ENCODE results near the gene DIAPH1.
A peak's percentile ranks its signal among the peaks of the same experiment; 100 is the strongest.

The DIAPH1 gene

GRCh38 chr5:141512911-141513626 is 105.7 kb downstream of the DIAPH1 start:
- Histone ChIP-seq H3K4me3 (ENCODE audit: low read length) (peak overlapping the region; percentile 9), H3K4me1 (ENCODE audit: control insufficient read depth, insufficient read depth, low read length) (peaks cover 22% of the 10 kb centered on the region), H3K36me3 (ENCODE audit: control insufficient read depth, insufficient read depth, low read length) (no peaks in the 10 kb centered on the region), H3K27me3 (ENCODE audit: control insufficient read depth, insufficient read depth, low read length) (no peaks in the 10 kb centered on the region), H3K9me3 (ENCODE audit: control insufficient read depth, low read length) (no peaks in the 10 kb centered on the region), H3K9ac (ENCODE audit: low read length) (peak overlapping the region; percentile 31)

- no peak overlapping the region for H3K4me3 ChIP-seq (ENCODE audit: low read length)
- peaks cover 22% of the 10 kb centered on the region for H3K4me1 ChIP-seq (ENCODE audit: control insufficient read depth, insufficient read depth, low read length)
- no peaks in the 10 kb centered on the region for H3K36me3 ChIP-seq (ENCODE audit: control insufficient read depth, insufficient read depth, low read length)
- no peaks in the 10 kb centered on the region for H3K27me3 ChIP-seq (ENCODE audit: control insufficient read depth, insufficient read depth, low read length)
- no peaks in the 10 kb centered on the region for H3K9me3 ChIP-seq (ENCODE audit: control insufficient read depth, low read length)
- H3K9ac ChIP-seq (ENCODE audit: low read length): peak overlapping the region; percentile 38
Measured at GRCh38 chr5:141512390-141512910, 106.3 kb downstream of the DIAPH1 start.

- Histone ChIP-seq H3K4me1 (ENCODE audit: control insufficient read depth, insufficient read depth, low read length) (peaks cover 22% of the 10 kb centered on the region), H3K4me3 (ENCODE audit: low read length) (no peak overlapping the region), H3K9ac (ENCODE audit: low read length) (peak overlapping the region; percentile 38), H3K9me3 (ENCODE audit: control insufficient read depth, low read length) (no peaks in the 10 kb centered on the region), H3K36me3 (ENCODE audit: control insufficient read depth, insufficient read depth, low read length) (no peaks in the 10 kb centered on the region), H3K27me3 (ENCODE audit: control insufficient read depth, insufficient read depth, low read length) (no peaks in the 10 kb centered on the region)
Measured at GRCh38 chr5:141511771-141512325, 107.0 kb downstream of the DIAPH1 start.

GRCh38 chr5:141510850-141511601 is 107.8 kb downstream of the DIAPH1 start:
- H3K36me3 ChIP-seq (ENCODE audit: control insufficient read depth, insufficient read depth, low read length): no peaks in the 10 kb centered on the region
- no peaks in the 10 kb centered on the region for H3K9me3 ChIP-seq (ENCODE audit: control insufficient read depth, low read length)
- no peak overlapping the region for H3K9ac ChIP-seq (ENCODE audit: low read length)
- no peak overlapping the region for H3K4me3 ChIP-seq (ENCODE audit: low read length)
- peaks cover 22% of the 10 kb centered on the region for H3K4me1 ChIP-seq (ENCODE audit: control insufficient read depth, insufficient read depth, low read length)
- no peaks in the 10 kb centered on the region for H3K27me3 ChIP-seq (ENCODE audit: control insufficient read depth, insufficient read depth, low read length)

- Histone ChIP-seq H3K27me3 (ENCODE audit: control insufficient read depth, insufficient read depth, low read length) (no peaks in the 10 kb centered on the region), H3K4me1 (ENCODE audit: control insufficient read depth, insufficient read depth, low read length) (peaks cover 22% of the 10 kb centered on the region), H3K36me3 (ENCODE audit: control insufficient read depth, insufficient read depth, low read length) (no peaks in the 10 kb centered on the region), H3K9me3 (ENCODE audit: control insufficient read depth, low read length) (no peaks in the 10 kb centered on the region), H3K4me3 (ENCODE audit: low read length) (no peak overlapping the region), H3K9ac (ENCODE audit: low read length) (no peak overlapping the region)
Measured at GRCh38 chr5:141510160-141510559, 108.6 kb downstream of the DIAPH1 start.

- Histone ChIP-seq H3K9me3 (ENCODE audit: control insufficient read depth, low read length) (no peaks in the 10 kb centered on the region), H3K4me3 (ENCODE audit: low read length) (no peak overlapping the region), H3K9ac (ENCODE audit: low read length) (no peak overlapping the region), H3K27me3 (ENCODE audit: control insufficient read depth, insufficient read depth, low read length) (no peaks in the 10 kb centered on the region), H3K36me3 (ENCODE audit: control insufficient read depth, insufficient read depth, low read length) (no peaks in the 10 kb centered on the region), H3K4me1 (ENCODE audit: control insufficient read depth, insufficient read depth, low read length) (peaks cover 15% of the 10 kb centered on the region)
Measured at GRCh38 chr5:141508798-141509611, 109.8 kb downstream of the DIAPH1 start.

- H3K9ac ChIP-seq (ENCODE audit: low read length): peak overlapping the region; percentile 28
- no peaks in the 10 kb centered on the region for H3K36me3 ChIP-seq (ENCODE audit: control insufficient read depth, insufficient read depth, low read length)
- no peaks in the 10 kb centered on the region for H3K27me3 ChIP-seq (ENCODE audit: control insufficient read depth, insufficient read depth, low read length)
- H3K9me3 ChIP-seq (ENCODE audit: control insufficient read depth, low read length): no peaks in the 10 kb centered on the region
- H3K4me1 ChIP-seq (ENCODE audit: control insufficient read depth, insufficient read depth, low read length): peaks cover 11% of the 10 kb centered on the region
- H3K4me3 ChIP-seq (ENCODE audit: low read length): no peak overlapping the region
Measured at GRCh38 chr5:141508440-141508797, 110.4 kb downstream of the DIAPH1 start.

GRCh38 chr5:141507387-141508091 is 111.3 kb downstream of the DIAPH1 start:
- Histone ChIP-seq H3K4me3 (ENCODE audit: low read length) (no peak overlapping the region), H3K27me3 (ENCODE audit: control insufficient read depth, insufficient read depth, low read length) (no peaks in the 10 kb centered on the region), H3K9ac (ENCODE audit: low read length) (no peak overlapping the region), H3K4me1 (ENCODE audit: control insufficient read depth, insufficient read depth, low read length) (peaks cover 6% of the 10 kb centered on the region), H3K9me3 (ENCODE audit: control insufficient read depth, low read length) (no peaks in the 10 kb centered on the region), H3K36me3 (ENCODE audit: control insufficient read depth, insufficient read depth, low read length) (no peaks in the 10 kb centered on the region)

- Histone ChIP-seq H3K27me3 (ENCODE audit: control insufficient read depth, insufficient read depth, low read length) (no peaks in the 10 kb centered on the region), H3K4me1 (ENCODE audit: control insufficient read depth, insufficient read depth, low read length) (no peaks in the 10 kb centered on the region), H3K4me3 (ENCODE audit: low read length) (no peak overlapping the region), H3K9ac (ENCODE audit: low read length) (no peak overlapping the region), H3K9me3 (ENCODE audit: control insufficient read depth, low read length) (no peaks in the 10 kb centered on the region), H3K36me3 (ENCODE audit: control insufficient read depth, insufficient read depth, low read length) (no peaks in the 10 kb centered on the region)
Measured at GRCh38 chr5:141506381-141507155, 112.2 kb downstream of the DIAPH1 start.

GRCh38 chr5:141504216-141504615 is 114.6 kb downstream of the DIAPH1 start:
- Histone ChIP-seq H3K9ac (ENCODE audit: low read length) (no peak overlapping the region), H3K27me3 (ENCODE audit: control insufficient read depth, insufficient read depth, low read length) (no peaks in the 10 kb centered on the region), H3K9me3 (ENCODE audit: control insufficient read depth, low read length) (no peaks in the 10 kb centered on the region), H3K36me3 (ENCODE audit: control insufficient read depth, insufficient read depth, low read length) (no peaks in the 10 kb centered on the region), H3K4me1 (ENCODE audit: control insufficient read depth, insufficient read depth, low read length) (no peaks in the 10 kb centered on the region), H3K4me3 (ENCODE audit: low read length) (no peak overlapping the region)

GRCh38 chr5:141503681-141504080 is 115.1 kb downstream of the DIAPH1 start:
- no peaks in the 10 kb centered on the region for H3K36me3 ChIP-seq (ENCODE audit: control insufficient read depth, insufficient read depth, low read length)
- H3K27me3 ChIP-seq (ENCODE audit: control insufficient read depth, insufficient read depth, low read length): no peaks in the 10 kb centered on the region
- H3K4me1 ChIP-seq (ENCODE audit: control insufficient read depth, insufficient read depth, low read length): no peaks in the 10 kb centered on the region
- no peak overlapping the region for H3K4me3 ChIP-seq (ENCODE audit: low read length)
- H3K9ac ChIP-seq (ENCODE audit: low read length): no peak overlapping the region
- no peaks in the 10 kb centered on the region for H3K9me3 ChIP-seq (ENCODE audit: control insufficient read depth, low read length)

Data from mucosa of stomach (tissue), 1 donor.